A549 (cell line): ENCODE data around the gene OTUD3.

Experiments
- BHLHE40 ChIP-seq: IDR thresholded peaks from 2 replicates; pipeline ENCODE4 v1.6.1; 2012; ENCODE audit warnings: low read depth, low read length, inconsistent platforms
- CBX2 ChIP-seq: fragments of 200-600 bp; sonication (generic); IDR thresholded peaks from 2 replicates; pipeline ENCODE4 v1.6.1; 2016; ENCODE audit warnings: low read depth, mild to moderate bottlenecking, borderline replicate concordance
- CTCF ChIP-seq: fragments of >200 bp; sonication (Bioruptor Twin); formaldehyde crosslinking; IDR thresholded peaks from 3 replicates; pipeline ENCODE4 v1.5.1; 2016
- E2F6 ChIP-seq: IDR thresholded peaks from 2 replicates; pipeline ENCODE4 v1.6.1; 2012; ENCODE audit warnings: low read depth, borderline replicate concordance
- ESRRA ChIP-seq: fragments of 150-350 bp; IDR thresholded peaks from 2 replicates; pipeline ENCODE4 v1.6.1; 2014; ENCODE audit warnings: mild to moderate bottlenecking, low read length, borderline replicate concordance
- KDM5A ChIP-seq: fragments of 200-600 bp; sonication (generic); IDR thresholded peaks from 2 replicates; pipeline ENCODE4 v1.6.1; 2016; ENCODE audit warnings: antibody characterized with exemption, mild to moderate bottlenecking
- MAFK ChIP-seq: fragments of 450-650 bp; IDR thresholded peaks from 2 replicates; pipeline ENCODE4 v1.6.1; 2014; ENCODE audit not compliant: partially characterized antibody
- MAZ ChIP-seq: fragments of 150-350 bp; IDR thresholded peaks from 2 replicates; pipeline ENCODE4 v1.6.1; 2014; ENCODE audit warnings: antibody characterized with exemption, low read depth, low read length, borderline replicate concordance
- NFE2L2 ChIP-seq: fragments of 150-350 bp; conservative IDR thresholded peaks from 2 replicates; pipeline ENCODE4 v1.6.1; 2014; ENCODE audit warnings: low read length
- NPAS2 ChIP-seq: fragments of 250-450 bp; sonication (Bioruptor Pico); IDR thresholded peaks from 2 replicates; pipeline ENCODE4 v1.8.0; 2022; ENCODE audit warnings: mild to moderate bottlenecking, moderate library complexity, borderline replicate concordance

- TF ChIP-seq BHLHE40 (no peak), CTCF (no peak), CBX2 (no peak), NPAS2 (CRISPR knock-in tag) (no peak), E2F6 (no peak), MAFK (no peak), NFE2L2 (no peak), KDM5A (no peak), ESRRA (no peak), MAZ (no peak)
Observed at GRCh38 chr1:19864570-19865160, 17.5 kb upstream of the OTUD3 start.
